ENCODE measurements around the gene EIF4A2.

Gene EIF4A2

DNA sequence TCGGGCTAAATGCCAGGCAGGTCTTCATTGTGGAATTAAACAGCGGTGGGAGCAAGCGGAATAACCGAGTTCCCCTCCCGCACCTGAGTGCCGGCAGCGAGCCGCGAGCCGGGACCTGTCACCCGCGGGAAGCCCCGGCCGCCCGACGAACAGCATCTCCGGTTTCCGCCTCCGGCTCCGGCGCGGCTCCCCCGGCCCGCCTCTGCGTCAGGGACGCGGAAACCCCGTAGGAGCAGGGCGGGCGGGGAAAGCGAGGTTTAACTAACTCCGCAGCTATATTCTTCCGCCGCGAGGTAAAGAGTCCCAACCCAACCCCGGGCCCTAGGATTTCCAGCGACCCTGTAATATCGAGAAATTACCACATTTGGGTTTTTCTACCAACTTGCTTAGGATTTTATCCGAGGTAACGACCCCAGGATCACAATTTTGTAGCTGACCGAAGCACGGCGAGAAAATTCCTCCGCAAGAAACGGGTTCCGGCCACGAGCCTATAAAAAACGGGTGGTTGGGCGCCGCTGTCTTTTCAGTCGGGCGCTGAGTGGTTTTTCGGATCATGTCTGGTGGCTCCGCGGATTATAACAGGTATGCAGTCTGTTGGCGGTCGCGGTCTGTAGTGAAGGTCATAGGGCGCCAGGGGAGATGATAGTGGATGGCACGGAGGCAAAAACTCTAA is at the start of gene EIF4A2:
Gene EIF4A2 (plus strand): TSS at position 520 of the 673 bp plus-strand sequence. CDS start 34 bp downstream, at position 554.
- peaks cover 55% of the 10 kb centered on the region for H3K4me1 Mint-ChIP-seq
- DNase-seq, result peak; percentile 92
- peaks cover 48% of the 10 kb centered on the region for H3K36me3 Mint-ChIP-seq (ENCODE audit: low read depth)
- peaks cover 11% of the 10 kb centered on the region for H3K27me3 Mint-ChIP-seq (ENCODE audit: low read depth, poor library complexity)
- peak within 1 kb of the TSS; percentile 99 for H3K27ac Mint-ChIP-seq
- peak within 1 kb of the TSS; percentile 98 for H3K4me3 Mint-ChIP-seq
- TF ChIP-seq, protein P1, sequence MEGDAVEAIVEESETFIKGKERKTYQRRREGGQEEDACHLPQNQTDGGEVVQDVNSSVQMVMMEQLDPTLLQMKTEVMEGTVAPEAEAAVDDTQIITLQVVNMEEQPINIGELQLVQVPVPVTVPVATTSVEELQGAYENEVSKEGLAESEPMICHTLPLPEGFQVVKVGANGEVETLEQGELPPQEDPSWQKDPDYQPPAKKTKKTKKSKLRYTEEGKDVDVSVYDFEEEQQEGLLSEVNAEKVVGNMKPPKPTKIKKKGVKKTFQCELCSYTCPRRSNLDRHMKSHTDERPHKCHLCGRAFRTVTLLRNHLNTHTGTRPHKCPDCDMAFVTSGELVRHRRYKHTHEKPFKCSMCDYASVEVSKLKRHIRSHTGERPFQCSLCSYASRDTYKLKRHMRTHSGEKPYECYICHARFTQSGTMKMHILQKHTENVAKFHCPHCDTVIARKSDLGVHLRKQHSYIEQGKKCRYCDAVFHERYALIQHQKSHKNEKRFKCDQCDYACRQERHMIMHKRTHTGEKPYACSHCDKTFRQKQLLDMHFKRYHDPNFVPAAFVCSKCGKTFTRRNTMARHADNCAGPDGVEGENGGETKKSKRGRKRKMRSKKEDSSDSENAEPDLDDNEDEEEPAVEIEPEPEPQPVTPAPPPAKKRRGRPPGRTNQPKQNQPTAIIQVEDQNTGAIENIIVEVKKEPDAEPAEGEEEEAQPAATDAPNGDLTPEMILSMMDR (IDR thresholded peaks at IDR 0.05), result no peak
- H3K9me3 Mint-ChIP-seq, result no peaks in the 10 kb centered on the region

DNA sequence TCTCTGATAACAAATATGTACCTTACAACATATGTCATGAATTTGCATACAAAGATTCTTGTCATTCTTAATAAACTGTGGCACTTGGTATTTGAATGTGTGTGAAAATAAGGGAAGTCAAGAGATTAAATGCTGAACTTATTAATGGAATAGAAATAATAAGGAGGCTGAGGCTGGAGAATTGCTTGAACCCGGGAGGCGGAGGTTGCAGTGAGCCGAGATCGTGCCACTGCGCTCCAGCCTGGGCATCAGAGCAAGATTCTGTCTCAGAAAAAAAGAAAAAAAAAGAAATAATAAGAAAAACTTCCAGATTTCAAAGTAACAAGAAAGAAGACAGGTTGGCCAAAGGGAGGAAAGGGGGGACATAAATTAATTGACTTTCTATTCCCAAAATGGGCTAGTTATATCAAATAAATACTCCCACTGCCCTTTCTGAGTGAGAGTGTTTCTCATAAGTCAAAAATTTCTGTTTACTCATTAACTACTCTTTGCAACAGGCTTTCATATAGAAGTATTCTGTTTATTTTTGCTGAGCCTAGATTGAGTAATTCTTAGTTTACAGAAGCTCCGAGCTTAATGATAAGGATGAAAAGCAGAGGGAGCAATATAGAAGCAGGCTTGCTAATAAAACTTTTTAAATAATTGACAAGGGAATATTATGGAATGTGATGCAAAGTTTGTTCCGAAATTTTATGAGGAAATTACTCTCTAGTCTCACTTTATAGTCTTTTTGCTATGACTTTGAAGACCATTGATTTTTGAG is 40.6 kb upstream of the EIF4A2 start:
- no peak for DNase-seq
- no peaks in the 10 kb centered on the region for H3K36me3 Mint-ChIP-seq (ENCODE audit: low read depth)
- no peak overlapping the region for H3K27ac Mint-ChIP-seq
- no peaks in the 10 kb centered on the region for H3K9me3 Mint-ChIP-seq
- peaks cover 6% of the 10 kb centered on the region for H3K4me1 Mint-ChIP-seq
- TF ChIP-seq, protein P1 (IDR thresholded peaks at IDR 0.05), result no peak
- no peak overlapping the region for H3K4me3 Mint-ChIP-seq
- H3K27me3 Mint-ChIP-seq (ENCODE audit: low read depth, poor library complexity), result peaks cover 22% of the 10 kb centered on the region

- no peak overlapping the region for H3K27ac Mint-ChIP-seq
These were observed 39.7 kb upstream of the EIF4A2 start for GRCh38 chr3:186743666-186744065.

GRCh38 chr3:186746008-186746407 is 37.4 kb upstream of the EIF4A2 start:
- Mint-ChIP-seq H3K27me3 (ENCODE audit: low read depth, poor library complexity) (peaks cover 21% of the 10 kb centered on the region), H3K9me3 (no peaks in the 10 kb centered on the region), H3K36me3 (ENCODE audit: low read depth) (no peaks in the 10 kb centered on the region), H3K4me1 (peaks cover 6% of the 10 kb centered on the region), H3K4me3 (no peak overlapping the region), H3K27ac (no peak overlapping the region)
- TF ChIP-seq, protein P1 (IDR thresholded peaks at IDR 0.05), result no peak
- no peak for DNase-seq

More at GRCh38 chr3:186743666-186744065, 39.7 kb upstream of the EIF4A2 start:
- Mint-ChIP-seq H3K9me3 (no peaks in the 10 kb centered on the region), H3K4me1 (peaks cover 6% of the 10 kb centered on the region), H3K4me3 (no peak overlapping the region), H3K36me3 (ENCODE audit: low read depth) (no peaks in the 10 kb centered on the region), H3K27me3 (ENCODE audit: low read depth, poor library complexity) (peaks cover 22% of the 10 kb centered on the region)
- DNase-seq, result no peak
- TF ChIP-seq, protein P1 (IDR thresholded peaks at IDR 0.05), result no peak

DNA sequence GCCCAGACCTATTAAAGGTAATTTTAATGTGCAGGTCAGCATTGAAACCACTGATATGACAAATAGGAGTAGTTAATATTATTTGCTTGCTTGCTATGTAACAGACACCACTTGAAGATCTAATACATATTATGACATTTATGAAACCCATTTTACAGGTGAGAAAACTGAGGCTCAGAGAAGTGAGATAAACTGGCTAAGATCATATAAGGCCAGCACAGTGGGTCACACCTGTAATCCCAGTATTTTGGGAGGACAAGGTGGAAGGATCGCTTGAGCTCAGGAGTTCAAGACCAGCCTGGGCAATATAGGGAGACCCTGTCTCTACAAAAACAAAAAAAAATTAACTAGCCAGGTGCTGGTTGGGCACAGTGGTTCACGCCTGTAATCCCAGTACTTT is 33.1 kb upstream of the EIF4A2 start:
- Mint-ChIP-seq H3K36me3 (ENCODE audit: low read depth) (no peaks in the 10 kb centered on the region), H3K27me3 (ENCODE audit: low read depth, poor library complexity) (peaks cover 4% of the 10 kb centered on the region), H3K4me3 (no peak overlapping the region), H3K27ac (no peak overlapping the region), H3K4me1 (peaks cover 10% of the 10 kb centered on the region), H3K9me3 (no peaks in the 10 kb centered on the region)
- no peak for DNase-seq
- TF ChIP-seq, protein P1 (IDR thresholded peaks at IDR 0.05), result no peak
